ENCODE data around the gene ZBTB6. TPM values are rescaled to one million over a fixed set of nuclear protein-coding genes. Genes with fewer than 3 reads are reported as not detected.

The ZBTB6 gene
- total and polyA plus RNA-seq, 2 of the 8 experiments (the other 6 are each of a cell fraction or from before 2014, with no cell fraction given) = 2.0 to 10.0 TPM

DNA sequence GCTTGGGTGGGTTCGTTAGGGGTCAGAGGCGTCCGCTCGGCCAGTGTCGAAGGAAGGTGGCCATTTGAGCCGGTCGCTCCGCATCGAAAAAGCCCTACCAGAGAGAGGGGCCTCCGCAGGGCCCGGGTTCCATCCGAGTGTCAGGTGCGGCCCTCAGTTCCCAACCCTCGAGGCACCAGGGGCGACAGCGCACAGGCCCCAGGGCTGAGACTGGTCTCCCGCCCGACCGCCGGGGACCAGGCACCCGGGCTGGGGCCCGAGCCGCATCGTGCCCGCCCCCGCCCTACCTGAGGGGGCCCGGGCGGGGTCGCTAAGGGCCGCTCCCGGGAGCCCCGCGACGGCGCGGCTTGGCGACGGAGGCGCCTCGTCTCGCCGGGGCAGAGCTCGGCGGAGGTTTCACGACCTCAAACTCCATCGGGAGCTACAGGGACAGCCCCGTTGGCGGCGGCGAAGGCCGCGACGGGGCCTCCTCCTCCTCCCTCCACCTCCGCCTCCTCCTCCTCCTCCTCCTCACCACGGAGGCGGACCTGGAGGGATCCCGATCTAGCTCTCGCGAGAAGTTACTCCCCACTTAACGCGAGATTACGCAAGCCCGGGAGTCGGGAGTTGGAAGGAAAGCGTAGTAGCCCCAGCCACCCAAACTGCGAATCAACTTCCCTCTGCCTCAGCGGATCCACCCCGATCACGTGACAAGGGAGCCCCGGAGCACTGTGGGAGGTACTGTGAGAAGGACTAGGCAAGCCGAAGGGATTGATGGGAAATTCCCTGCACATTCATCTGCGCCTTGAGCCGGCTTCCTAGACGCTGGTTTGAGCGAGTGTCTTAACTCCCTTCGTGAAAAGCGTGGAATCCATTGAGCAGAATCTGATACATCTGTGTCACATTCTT, 8.1 kb downstream of the ZBTB6 start, which contains the start of gene RC3H2 (continued):
- TF ChIP-seq JUND (IDR thresholded peaks at IDR 0.05; ENCODE audit: low read length) = 0 out of 2 replicates have a peak, but pooled peaks have one; percentile 30
- TF ChIP-seq CEBPB (IDR thresholded peaks at IDR 0.05; ENCODE audit: low read depth, low read length) = peak; percentile 94
- no peak for TF ChIP-seq TCF12 (IDR thresholded peaks at IDR 0.05; ENCODE audit: low read depth, low read length)
- no peak for TF ChIP-seq SP2 (IDR thresholded peaks at IDR 0.05; ENCODE audit: low read length)
- TF ChIP-seq GTF2F1 (IDR thresholded peaks at IDR 0.05; ENCODE audit: borderline replicate concordance, low read depth, low read length) = peak; percentile 93
- no peak for TF ChIP-seq SAP30 (IDR thresholded peaks at IDR 0.05; ENCODE audit: insufficient read depth, insufficient replicate concordance, low read length)
- peak; percentile 92 for TF ChIP-seq POLR2AphosphoS5 (IDR thresholded peaks at IDR 0.05; ENCODE audit: low read depth, low read length)
- TF ChIP-seq KDM4A (IDR thresholded peaks at IDR 0.05; ENCODE audit: low read depth, low read length, severe bottlenecking) = peak; percentile 82
- no peak; the same call in 1 of the 2 replicates for TF ChIP-seq SIX5 (IDR thresholded peaks at IDR 0.05; ENCODE audit: low read depth, low read length)
- peak; percentile 81 for TF ChIP-seq TAF1 (IDR thresholded peaks at IDR 0.05; ENCODE audit: low read depth, low read length)
- TF ChIP-seq RBBP5 (IDR thresholded peaks at IDR 0.05; ENCODE audit: borderline replicate concordance, low read depth, low read length) = 0 out of 2 replicates have a peak, but pooled peaks have one; percentile 85
- peak; percentile 98 for TF ChIP-seq CHD2 (IDR thresholded peaks at IDR 0.05; ENCODE audit: low read length)
- no peak for TF ChIP-seq CBX8 (IDR thresholded peaks at IDR 0.05; ENCODE audit: borderline replicate concordance, low read depth, low read length)
- TF ChIP-seq PHF8 (conservative IDR thresholded peaks at IDR 0.05; ENCODE audit: low read depth, low read length) = peak; percentile 99
- TF ChIP-seq CREB1 (IDR thresholded peaks at IDR 0.05) = peak; percentile 59
- TF ChIP-seq, protein P1, sequence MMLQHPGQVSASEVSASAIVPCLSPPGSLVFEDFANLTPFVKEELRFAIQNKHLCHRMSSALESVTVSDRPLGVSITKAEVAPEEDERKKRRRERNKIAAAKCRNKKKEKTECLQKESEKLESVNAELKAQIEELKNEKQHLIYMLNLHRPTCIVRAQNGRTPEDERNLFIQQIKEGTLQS (IDR thresholded peaks at IDR 0.05; ENCODE audit: insufficient read depth, low read depth, low read length) = peak; percentile 77
- TF ChIP-seq YY1 (IDR thresholded peaks at IDR 0.05; ENCODE audit: low read depth, low read length) = no peak
- peak; percentile 94 for TF ChIP-seq ASH2L (IDR thresholded peaks at IDR 0.05; ENCODE audit: low read length)
- no peak for TF ChIP-seq JUN (IDR thresholded peaks at IDR 0.05; ENCODE audit: low read depth, low read length)
- TF ChIP-seq EGR1 (IDR thresholded peaks at IDR 0.05; ENCODE audit: borderline replicate concordance, low read depth, low read length) = peak; percentile 71; the same call in 1 of the 2 replicates
- TF ChIP-seq KDM1A (IDR thresholded peaks at IDR 0.05; ENCODE audit: borderline replicate concordance, low read length) = peak; percentile 91
- TF ChIP-seq, protein P2, sequence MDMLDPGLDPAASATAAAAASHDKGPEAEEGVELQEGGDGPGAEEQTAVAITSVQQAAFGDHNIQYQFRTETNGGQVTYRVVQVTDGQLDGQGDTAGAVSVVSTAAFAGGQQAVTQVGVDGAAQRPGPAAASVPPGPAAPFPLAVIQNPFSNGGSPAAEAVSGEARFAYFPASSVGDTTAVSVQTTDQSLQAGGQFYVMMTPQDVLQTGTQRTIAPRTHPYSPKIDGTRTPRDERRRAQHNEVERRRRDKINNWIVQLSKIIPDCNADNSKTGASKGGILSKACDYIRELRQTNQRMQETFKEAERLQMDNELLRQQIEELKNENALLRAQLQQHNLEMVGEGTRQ (IDR thresholded peaks at IDR 0.05; ENCODE audit: low read length) = peak; percentile 97
- TF ChIP-seq BRCA1 (IDR thresholded peaks at IDR 0.05; ENCODE audit: low read depth, low read length) = peak; percentile 95

Measured in H1 (cell line).